ENCODE measurements around the gene RHNO1. TPM values are rescaled to one million over a fixed set of nuclear protein-coding genes. Genes with fewer than 3 reads are reported as not detected.

Gene RHNO1
- total and polyA plus RNA-seq, 3 experiments from 2014 or later, result 41.9 to 60.0 (median 45.4) TPM

GRCh38 chr12:2884810-2885209 lies 7.8 kb downstream of the RHNO1 start:
- Mint-ChIP-seq H3K27ac (peak overlapping the region in 5 of 8 donors; percentile 6 to 48 (median 20)), H3K4me1 (peaks cover 15 to 30% (median 25%) of the 10 kb centered on the region in 3 donors), H3K27me3 (no peaks in the 10 kb centered on the region), H3K36me3 (peaks cover 2 to 30% (median 4%) of the 10 kb centered on the region in 3 donors), H3K4me3 (peak overlapping the region in 1 of 7 donors; percentile 67), H3K9me3 (no peaks in the 10 kb centered on the region)
- no peak overlapping the region for H3K27ac ChIP-seq (ENCODE audit: low read depth, low read length)
- ChIA-PET POLR2A (interaction anchor here (1.2 kb wide), 1 partner anchor 8 kb away, joined by 6 read pairs; the partner anchor contains the start of genes FOXM1 and RHNO1), CTCF (interaction anchor here (1.0 to 1.8 kb wide), 5 partner anchors 9 to 60 kb away, joined by 3 to 6 read pairs (median 3); no protein-coding TSS in a partner anchor)
- no peak overlapping the region for H3K4me3 ChIP-seq (ENCODE audit: low read length)
- peaks cover 4% of the 10 kb centered on the region for H3K36me3 ChIP-seq (ENCODE audit: insufficient read depth, low read length)
- DNase-seq, result no peak
- H3K9me3 ChIP-seq (ENCODE audit: low read length), result no peaks in the 10 kb centered on the region
- peaks cover 4% of the 10 kb centered on the region for H3K4me1 ChIP-seq (ENCODE audit: insufficient read depth, low read length)
- no peaks in the 10 kb centered on the region for H3K27me3 ChIP-seq (ENCODE audit: insufficient read depth, low read length, poor library complexity, severe bottlenecking)

- peaks cover 23 to 37% (median 35%) of the 10 kb centered on the region in 3 donors for H3K4me1 Mint-ChIP-seq
These were observed 9.9 kb downstream of the RHNO1 start for GRCh38 chr12:2886768-2887450.

GRCh38 chr12:2890001-2890387 lies 13.0 kb downstream of the RHNO1 start:
- peak overlapping the region; percentile 79 for H3K27ac ChIP-seq (ENCODE audit: low read depth, low read length)
- H3K27ac Mint-ChIP-seq, result peak overlapping the region; percentile 74 to 99 (median 96)
- ChIA-PET CTCF (interaction anchor here (1.0 to 1.8 kb wide), 3 partner anchors 9 to 12 kb away, joined by 3 to 11 read pairs (median 5); no protein-coding TSS in a partner anchor), POLR2A (interaction anchor here (0.6 to 2.1 kb wide), 3 partner anchors 11 to 62 kb away, joined by 4 to 13 read pairs (median 8); partner anchors contain the start of genes FOXM1 and RHNO1)
- no peak for DNase-seq
- peaks cover 1 to 29% (median 4%) of the 10 kb centered on the region in 3 donors for H3K36me3 Mint-ChIP-seq
- peaks cover 24 to 39% (median 38%) of the 10 kb centered on the region in 3 donors for H3K4me1 Mint-ChIP-seq
- peaks cover 16% of the 10 kb centered on the region for H3K4me1 ChIP-seq (ENCODE audit: insufficient read depth, low read length)
- no peaks in the 10 kb centered on the region for H3K9me3 Mint-ChIP-seq
- no peaks in the 10 kb centered on the region for H3K27me3 ChIP-seq (ENCODE audit: insufficient read depth, low read length, poor library complexity, severe bottlenecking)
- peaks cover 4% of the 10 kb centered on the region for H3K36me3 ChIP-seq (ENCODE audit: insufficient read depth, low read length)
- H3K9me3 ChIP-seq (ENCODE audit: low read length), result no peaks in the 10 kb centered on the region
- peak overlapping the region; percentile 89 to 98 (median 94) for H3K4me3 Mint-ChIP-seq
- peaks cover 0 to 4% of the 10 kb centered on the region in 2 donors for H3K27me3 Mint-ChIP-seq
- peak overlapping the region; percentile 94 for H3K4me3 ChIP-seq (ENCODE audit: low read length)

More at GRCh38 chr12:2886768-2887450, 9.9 kb downstream of the RHNO1 start:
- CTCF ChIA-PET, result interaction anchor here (1.3 kb wide), 1 partner anchor 9 kb away, joined by 7 read pairs; no protein-coding TSS in a partner anchor
- Mint-ChIP-seq H3K27me3 (peaks cover 0 to 4% of the 10 kb centered on the region in 2 donors), H3K27ac (peak overlapping the region in 1 of 8 donors; percentile 82), H3K36me3 (peaks cover 2 to 35% (median 4%) of the 10 kb centered on the region in 3 donors), H3K9me3 (no peaks in the 10 kb centered on the region), H3K4me3 (no peak overlapping the region)
- POLR2A ChIA-PET, result no interaction called here
- Histone ChIP-seq H3K4me3 (ENCODE audit: low read length) (no peak overlapping the region), H3K9me3 (ENCODE audit: low read length) (no peaks in the 10 kb centered on the region), H3K27ac (ENCODE audit: low read depth, low read length) (no peak overlapping the region), H3K4me1 (ENCODE audit: insufficient read depth, low read length) (peaks cover 13% of the 10 kb centered on the region), H3K27me3 (ENCODE audit: insufficient read depth, low read length, poor library complexity, severe bottlenecking) (no peaks in the 10 kb centered on the region), H3K36me3 (ENCODE audit: insufficient read depth, low read length) (peaks cover 4% of the 10 kb centered on the region)
- no peak for DNase-seq

- Mint-ChIP-seq H3K9me3 (no peaks in the 10 kb centered on the region), H3K4me3 (peak within 1 kb of the TSS; percentile 89 to 98 (median 94)), H3K36me3 (peaks cover 1 to 26% (median 4%) of the 10 kb centered on the region in 3 donors), H3K27me3 (peaks cover 0 to 4% of the 10 kb centered on the region in 2 donors), H3K27ac (peak within 1 kb of the TSS; percentile 85 to 99 (median 96)), H3K4me1 (peaks cover 23 to 36% (median 35%) of the 10 kb centered on the region in 3 donors)
- peak within 1 kb of the TSS; percentile 79 for H3K27ac ChIP-seq (ENCODE audit: low read depth, low read length)
- peak; percentile 98 to 99 (median 98) for DNase-seq
- peaks cover 4% of the 10 kb centered on the region for H3K36me3 ChIP-seq (ENCODE audit: insufficient read depth, low read length)
- H3K27me3 ChIP-seq (ENCODE audit: insufficient read depth, low read length, poor library complexity, severe bottlenecking), result no peaks in the 10 kb centered on the region
- ChIA-PET POLR2A (interaction anchor here (1.4 to 2.1 kb wide), 2 partner anchors 12 to 14 kb away, joined by 8 to 13 read pairs; partner anchors contain the start of genes FOXM1 and RHNO1), CTCF (interaction anchor here (1.0 to 1.8 kb wide), 3 partner anchors 8 to 12 kb away, joined by 3 to 11 read pairs (median 5); no protein-coding TSS in a partner anchor)
- peak within 1 kb of the TSS; percentile 94 for H3K4me3 ChIP-seq (ENCODE audit: low read length)
- no peaks in the 10 kb centered on the region for H3K9me3 ChIP-seq (ENCODE audit: low read length)
- peaks cover 16% of the 10 kb centered on the region for H3K4me1 ChIP-seq (ENCODE audit: insufficient read depth, low read length)
These were observed 13.6 kb downstream of the RHNO1 start, which contains the start of gene TULP3 for GRCh38 chr12:2890388-2891239. TSS of gene TULP3 (plus strand) at chr12:2890891. CDS start at chr12:2890948, 57 bp downstream.

- peaks cover 16% of the 10 kb centered on the region for H3K4me1 ChIP-seq (ENCODE audit: insufficient read depth, low read length)
- H3K4me3 Mint-ChIP-seq, result peak overlapping the region; percentile 89 to 98 (median 94)
- peaks cover 4% of the 10 kb centered on the region for H3K36me3 ChIP-seq (ENCODE audit: insufficient read depth, low read length)
- H3K27ac Mint-ChIP-seq, result peak overlapping the region; percentile 76 to 99 (median 92)
- H3K9me3 ChIP-seq (ENCODE audit: low read length), result no peaks in the 10 kb centered on the region
- no peaks in the 10 kb centered on the region for H3K27me3 ChIP-seq (ENCODE audit: insufficient read depth, low read length, poor library complexity, severe bottlenecking)
- H3K27ac ChIP-seq (ENCODE audit: low read depth, low read length), result peak overlapping the region; percentile 79
- peaks cover 0 to 4% of the 10 kb centered on the region in 2 donors for H3K27me3 Mint-ChIP-seq
- no peaks in the 10 kb centered on the region for H3K9me3 Mint-ChIP-seq
- CTCF ChIA-PET, result interaction anchor here (1.8 kb wide), 1 partner anchor 11 kb away, joined by 11 read pairs; no protein-coding TSS in a partner anchor
- DNase-seq, result peak in 3 of 5 donors; percentile 23 to 52 (median 27)
- H3K4me3 ChIP-seq (ENCODE audit: low read length), result peak overlapping the region; percentile 94
- H3K36me3 Mint-ChIP-seq, result peaks cover 0 to 22% (median 1%) of the 10 kb centered on the region in 3 donors
- H3K4me1 Mint-ChIP-seq, result peaks cover 23 to 36% (median 35%) of the 10 kb centered on the region in 3 donors
- POLR2A ChIA-PET, result interaction anchor here (1.4 to 2.1 kb wide), 2 partner anchors 13 to 15 kb away, joined by 8 to 13 read pairs; partner anchors contain the start of genes FOXM1 and RHNO1
These were observed 14.4 kb downstream of the RHNO1 start for GRCh38 chr12:2891240-2892053.

- Histone ChIP-seq H3K36me3 (ENCODE audit: insufficient read depth, low read length) (peaks cover 4% of the 10 kb centered on the region), H3K4me3 (ENCODE audit: low read length) (no peak overlapping the region), H3K4me1 (ENCODE audit: insufficient read depth, low read length) (peaks cover 16% of the 10 kb centered on the region), H3K27me3 (ENCODE audit: insufficient read depth, low read length, poor library complexity, severe bottlenecking) (no peaks in the 10 kb centered on the region), H3K9me3 (ENCODE audit: low read length) (no peaks in the 10 kb centered on the region), H3K27ac (ENCODE audit: low read depth, low read length) (no peak overlapping the region)
- Mint-ChIP-seq H3K27ac (peak overlapping the region in 2 of 8 donors; percentile 85 to 88), H3K27me3 (peaks cover 0 to 4% of the 10 kb centered on the region in 2 donors), H3K4me3 (peak overlapping the region in 6 of 7 donors; percentile 15 to 95 (median 90)), H3K4me1 (peaks cover 23 to 36% (median 35%) of the 10 kb centered on the region in 3 donors), H3K36me3 (peaks cover 0 to 20% (median 1%) of the 10 kb centered on the region in 3 donors), H3K9me3 (no peaks in the 10 kb centered on the region)
- POLR2A ChIA-PET, result interaction anchor here (0.6 kb wide), 1 partner anchor 179 kb away, joined by 3 read pairs; no protein-coding TSS in a partner anchor
- no peak for DNase-seq
- CTCF ChIA-PET, result interaction anchor here (1.0 kb wide), 1 partner anchor 13 kb away, joined by 3 read pairs; no protein-coding TSS in a partner anchor
These were observed 15.2 kb downstream of the RHNO1 start for GRCh38 chr12:2892246-2892645.

Measured in CD8-positive, alpha-beta memory T cell (primary cell).